Progenitor cell of endocrine pancreas (in vitro differentiated cells): Measurements from ENCODE around the gene AP1B1. TPM values are rescaled to one million over a fixed set of nuclear protein-coding genes. Genes with fewer than 3 reads are reported as not detected.

ENCODE experiments used
- DNase-seq: peaks from one replicate; pipeline ENCODE4 v3.0.0; 2021; ENCODE audit warnings: low spot score; ENCODE audit not compliant: unreplicated experiment
- H3K27ac Mint-ChIP-seq: 2 replicates; pipeline ENCODE4 v1.8.0; 2021; ENCODE audit warnings: mild to moderate bottlenecking, moderate library complexity, mixed read lengths
- H3K27me3 Mint-ChIP-seq: 2 replicates; pipeline ENCODE4 v1.8.0; 2021; ENCODE audit warnings: mixed read lengths
- H3K36me3 Mint-ChIP-seq: 2 replicates; pipeline ENCODE4 v1.8.0; 2022; ENCODE audit warnings: mixed read lengths; ENCODE audit not compliant: insufficient read depth
- H3K4me1 Mint-ChIP-seq: 2 replicates; pipeline ENCODE4 v1.8.0; 2021; ENCODE audit warnings: low read depth, mixed read lengths
- H3K4me3 Mint-ChIP-seq: 2 replicates; pipeline ENCODE4 v1.8.0; 2021; ENCODE audit warnings: low read depth, mild to moderate bottlenecking, moderate library complexity, mixed read lengths
- H3K9me3 Mint-ChIP-seq: 2 replicates; pipeline ENCODE4 v1.8.0; 2021; ENCODE audit warnings: low read depth, mixed read lengths
- CTCF ChIP-seq: fragments of 200-600 bp; sonication (generic); IDR thresholded peaks from one replicate; pipeline ENCODE4 v1.5.0; 2021; ENCODE audit warnings: antibody characterized with exemption, mild to moderate bottlenecking; ENCODE audit not compliant: unreplicated experiment
- total RNA-seq: library from RNA; stranded (reverse); gene quantifications from 2 replicates; pipeline ENCODE4 v1.2.1, GENCODE V29; 2021

AP1B1 gene
- total RNA-seq, 1 donor from 2014 or later, result 59.6 TPM

DNA sequence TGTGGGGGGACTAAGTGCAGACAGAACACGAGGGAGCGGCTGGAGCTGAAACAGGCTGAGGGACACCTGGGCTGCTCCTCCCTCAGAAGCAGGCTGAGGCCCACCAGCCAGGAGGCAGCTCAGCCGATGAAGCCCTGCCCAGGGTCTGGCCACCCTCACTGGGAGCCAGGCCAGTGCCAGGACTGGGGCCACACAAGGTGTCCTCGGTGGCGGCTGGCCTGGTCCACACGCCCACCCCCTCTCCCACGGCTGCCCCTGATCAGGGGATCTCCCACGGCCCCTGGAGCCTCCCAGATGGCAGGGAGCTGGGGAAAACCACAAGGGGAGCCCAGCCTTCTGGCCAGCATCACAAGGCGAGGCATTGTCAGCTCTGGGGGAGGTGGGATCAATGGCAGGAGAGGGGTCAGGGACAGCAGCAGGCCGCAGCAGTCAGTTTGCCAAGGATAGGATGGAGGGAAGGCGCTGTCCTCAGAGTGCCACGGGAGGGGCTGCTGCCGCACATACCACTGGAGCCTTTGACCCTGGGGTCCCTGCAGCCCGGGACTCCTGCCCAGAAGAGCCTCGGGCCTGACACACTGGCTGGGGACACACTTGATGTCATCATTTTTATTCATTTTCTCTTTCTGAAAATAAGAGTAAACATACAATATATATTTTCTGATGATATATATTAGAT, 61.1 kb downstream of the AP1B1 start:
- Mint-ChIP-seq H3K9me3 (no peaks in the 10 kb centered on the region), H3K4me1 (no peaks in the 10 kb centered on the region), H3K27me3 (no peaks in the 10 kb centered on the region), H3K36me3 (peaks cover 7% of the 10 kb centered on the region), H3K27ac (no peak overlapping the region), H3K4me3 (no peak overlapping the region)
- DNase-seq, result no peak
- TF ChIP-seq CTCF, result no peak

DNA sequence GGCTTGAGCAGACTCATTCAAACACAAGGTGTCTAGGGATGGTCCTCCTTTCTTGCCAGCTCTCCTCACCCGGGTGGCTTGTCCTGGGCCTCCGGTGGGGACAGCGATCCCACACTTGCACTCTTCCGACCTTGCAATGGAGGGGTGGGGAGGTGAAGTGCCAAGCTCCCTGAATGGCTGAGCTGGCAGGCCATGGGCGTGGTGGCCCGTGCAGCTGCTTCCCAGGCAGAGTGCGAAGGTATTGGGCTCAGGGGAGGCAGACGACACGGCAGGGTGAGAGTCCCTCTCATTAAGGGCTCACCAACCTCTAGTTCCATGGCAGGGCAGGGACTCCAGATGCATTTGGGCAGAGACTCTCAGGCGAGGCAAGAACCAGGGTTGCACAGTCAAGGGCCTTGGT, 61.9 kb downstream of the AP1B1 start:
- Mint-ChIP-seq H3K27ac (no peak overlapping the region), H3K36me3 (peaks cover 7% of the 10 kb centered on the region), H3K9me3 (no peaks in the 10 kb centered on the region), H3K4me3 (no peak overlapping the region), H3K27me3 (no peaks in the 10 kb centered on the region), H3K4me1 (no peaks in the 10 kb centered on the region)
- no peak for TF ChIP-seq CTCF
- no peak for DNase-seq

DNA sequence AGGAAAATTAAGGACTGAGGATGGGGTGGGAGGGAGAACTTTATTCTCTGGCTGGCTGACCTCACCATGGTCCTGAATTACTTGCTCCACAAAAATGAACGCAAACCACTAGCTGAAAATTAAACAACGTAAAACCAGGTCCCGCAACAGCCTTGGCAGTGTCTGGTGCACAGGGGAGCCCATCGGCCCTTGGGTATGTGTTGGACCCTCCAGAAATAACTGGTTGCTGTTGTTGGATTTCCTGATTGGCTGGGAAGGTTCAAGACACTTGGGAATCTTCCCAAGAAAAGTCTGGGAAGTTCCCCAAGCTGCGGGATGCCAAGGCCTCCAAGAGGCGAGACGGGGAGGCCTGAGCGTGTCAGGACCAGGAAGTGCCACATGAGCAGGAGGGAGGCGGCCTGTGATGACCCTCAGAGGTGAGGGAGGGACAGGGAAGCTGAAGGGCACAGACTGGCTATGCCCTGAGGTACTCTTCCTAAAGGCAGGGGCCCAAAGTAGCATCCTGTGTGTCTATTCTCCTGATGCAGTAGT, 62.5 kb downstream of the AP1B1 start:
- no peak for TF ChIP-seq CTCF
- H3K9me3 Mint-ChIP-seq, result no peaks in the 10 kb centered on the region
- H3K27ac Mint-ChIP-seq, result no peak overlapping the region
- H3K4me3 Mint-ChIP-seq, result no peak overlapping the region
- no peaks in the 10 kb centered on the region for H3K4me1 Mint-ChIP-seq
- DNase-seq, result no peak
- peaks cover 7% of the 10 kb centered on the region for H3K36me3 Mint-ChIP-seq
- H3K27me3 Mint-ChIP-seq, result no peaks in the 10 kb centered on the region

- no peaks in the 10 kb centered on the region for H3K9me3 Mint-ChIP-seq
- no peak overlapping the region for H3K27ac Mint-ChIP-seq
- TF ChIP-seq CTCF, result no peak
- peaks cover 7% of the 10 kb centered on the region for H3K36me3 Mint-ChIP-seq
- no peaks in the 10 kb centered on the region for H3K27me3 Mint-ChIP-seq
- no peaks in the 10 kb centered on the region for H3K4me1 Mint-ChIP-seq
- DNase-seq, result no peak
- H3K4me3 Mint-ChIP-seq, result no peak overlapping the region
Measured at GRCh38 chr22:29325356-29325755, 63.0 kb downstream of the AP1B1 start.

DNA sequence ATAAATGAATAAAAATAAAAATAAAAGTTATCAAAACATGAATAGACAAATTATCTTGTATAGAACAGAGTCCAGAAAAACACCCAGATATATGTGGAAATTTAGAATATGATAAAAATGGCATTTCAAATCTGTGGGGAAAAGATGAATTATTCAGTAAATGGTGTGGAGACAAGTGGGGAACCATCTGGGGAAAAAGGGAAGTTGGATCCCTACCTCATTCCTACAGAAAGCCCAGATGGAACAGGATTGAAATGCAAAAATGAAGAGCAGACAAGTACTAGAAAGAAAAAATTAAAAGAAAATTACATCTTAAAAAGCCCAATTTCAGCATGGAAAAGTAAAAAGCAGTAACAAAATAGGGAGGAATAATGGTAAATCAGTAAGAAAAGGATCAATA, 64.7 kb downstream of the AP1B1 start:
- TF ChIP-seq CTCF, result no peak
- Mint-ChIP-seq H3K27me3 (no peaks in the 10 kb centered on the region), H3K36me3 (peaks cover 3% of the 10 kb centered on the region), H3K4me3 (no peak overlapping the region), H3K4me1 (no peaks in the 10 kb centered on the region), H3K27ac (no peak overlapping the region), H3K9me3 (no peaks in the 10 kb centered on the region)
- DNase-seq, result no peak
